Measurements from ENCODE around the gene TSPO2.
"Not testable (repeated sequence)": the region's sequence is repeated elsewhere in the genome, so short reads cannot be mapped to it uniquely, and the experiment has no call there.

DNA sequence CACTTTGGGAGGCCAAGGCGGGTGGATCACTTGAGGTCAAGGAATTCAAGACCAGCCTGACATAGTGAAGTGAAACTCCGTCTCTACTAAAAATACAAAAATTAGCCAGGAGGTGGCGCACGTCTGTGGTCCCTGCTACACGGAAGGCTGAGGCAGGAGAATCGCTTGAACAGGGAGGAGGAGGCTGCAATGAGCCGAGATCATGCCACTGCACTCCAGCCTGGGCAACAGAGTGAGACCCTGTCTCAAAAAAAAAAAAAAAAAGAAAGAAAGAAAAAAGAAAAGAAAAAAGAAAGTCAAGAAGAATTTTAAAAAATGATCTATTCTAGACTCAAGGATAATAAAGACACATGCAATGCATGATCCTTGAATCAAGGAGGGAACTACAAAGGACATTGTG, 36.0 kb upstream of the TSPO2 start:
- TF ChIP-seq, protein P1, sequence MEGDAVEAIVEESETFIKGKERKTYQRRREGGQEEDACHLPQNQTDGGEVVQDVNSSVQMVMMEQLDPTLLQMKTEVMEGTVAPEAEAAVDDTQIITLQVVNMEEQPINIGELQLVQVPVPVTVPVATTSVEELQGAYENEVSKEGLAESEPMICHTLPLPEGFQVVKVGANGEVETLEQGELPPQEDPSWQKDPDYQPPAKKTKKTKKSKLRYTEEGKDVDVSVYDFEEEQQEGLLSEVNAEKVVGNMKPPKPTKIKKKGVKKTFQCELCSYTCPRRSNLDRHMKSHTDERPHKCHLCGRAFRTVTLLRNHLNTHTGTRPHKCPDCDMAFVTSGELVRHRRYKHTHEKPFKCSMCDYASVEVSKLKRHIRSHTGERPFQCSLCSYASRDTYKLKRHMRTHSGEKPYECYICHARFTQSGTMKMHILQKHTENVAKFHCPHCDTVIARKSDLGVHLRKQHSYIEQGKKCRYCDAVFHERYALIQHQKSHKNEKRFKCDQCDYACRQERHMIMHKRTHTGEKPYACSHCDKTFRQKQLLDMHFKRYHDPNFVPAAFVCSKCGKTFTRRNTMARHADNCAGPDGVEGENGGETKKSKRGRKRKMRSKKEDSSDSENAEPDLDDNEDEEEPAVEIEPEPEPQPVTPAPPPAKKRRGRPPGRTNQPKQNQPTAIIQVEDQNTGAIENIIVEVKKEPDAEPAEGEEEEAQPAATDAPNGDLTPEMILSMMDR (conservative IDR thresholded peaks at IDR 0.05 in 1 of 2, IDR thresholded peaks at IDR 0.05 in 1 of 2; ENCODE audit: low read depth in 1 of 2, low read length in 2 of 2), result peak; percentile 55 to 58
- not testable (repeated sequence) for TF ChIP-seq EZH2 (IDR thresholded peaks at IDR 0.05; ENCODE audit: low read length, missing control alignments)
